Esophagus squamous epithelium (tissue), 4 donors: ENCODE measurements around the gene KANSL1.

Source experiments
- POLR2A ChIP-seq, 4 donors: fragments of 450-650 bp; IDR thresholded peaks; one replicate each; pipeline ENCODE4 v1.6.1; 2017; ENCODE audit warnings: antibody characterized with exemption in 4 of 4, mild to moderate bottlenecking in 4 of 4, moderate library complexity in 3 of 4
- TF ChIP-seq, protein P1 (sequence below), 6 experiments: fragments of 450-650 bp in 4 of 6; fragments of 200-600 bp in 2 of 6; sonication (generic) in 2 of 6; IDR thresholded peaks; one replicate each; pipeline ENCODE4 v1.5.1; 2016 to 2019; ENCODE audit warnings: antibody characterized with exemption in 6 of 6, mild to moderate bottlenecking in 4 of 6, moderate library complexity in 4 of 6

DNA sequence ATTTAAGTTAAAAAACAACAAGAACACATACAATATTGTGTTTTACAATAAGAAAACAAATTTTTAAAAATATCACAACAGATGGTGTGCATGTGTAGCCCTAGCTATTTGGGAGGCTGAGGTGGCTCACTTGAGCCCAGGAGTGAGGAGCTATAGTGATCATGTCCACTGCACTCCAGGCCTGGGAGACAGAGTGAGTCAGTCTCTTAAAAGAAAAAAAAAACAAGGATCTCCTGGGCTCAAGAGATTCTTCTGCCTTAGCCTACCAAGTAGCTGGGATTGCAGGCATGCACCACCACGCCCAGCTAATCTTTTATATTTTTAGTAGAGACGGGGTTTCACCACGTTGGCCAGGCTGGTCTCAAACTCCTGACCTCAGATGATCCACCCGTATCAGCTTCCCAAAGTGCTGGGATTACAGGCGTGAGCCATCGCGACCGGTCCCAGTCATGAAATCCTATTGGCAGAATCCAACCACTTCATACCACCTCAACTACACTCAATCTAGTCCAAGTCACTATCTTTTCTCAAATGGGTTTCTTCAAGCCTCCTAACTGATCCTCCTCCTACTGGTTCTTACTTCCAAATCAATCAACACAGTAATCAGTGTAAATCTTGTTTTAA is 139.2 kb downstream of the KANSL1 start:
- no peak for TF ChIP-seq POLR2A (IDR thresholded peaks at IDR 0.05)
- TF ChIP-seq, protein P1, sequence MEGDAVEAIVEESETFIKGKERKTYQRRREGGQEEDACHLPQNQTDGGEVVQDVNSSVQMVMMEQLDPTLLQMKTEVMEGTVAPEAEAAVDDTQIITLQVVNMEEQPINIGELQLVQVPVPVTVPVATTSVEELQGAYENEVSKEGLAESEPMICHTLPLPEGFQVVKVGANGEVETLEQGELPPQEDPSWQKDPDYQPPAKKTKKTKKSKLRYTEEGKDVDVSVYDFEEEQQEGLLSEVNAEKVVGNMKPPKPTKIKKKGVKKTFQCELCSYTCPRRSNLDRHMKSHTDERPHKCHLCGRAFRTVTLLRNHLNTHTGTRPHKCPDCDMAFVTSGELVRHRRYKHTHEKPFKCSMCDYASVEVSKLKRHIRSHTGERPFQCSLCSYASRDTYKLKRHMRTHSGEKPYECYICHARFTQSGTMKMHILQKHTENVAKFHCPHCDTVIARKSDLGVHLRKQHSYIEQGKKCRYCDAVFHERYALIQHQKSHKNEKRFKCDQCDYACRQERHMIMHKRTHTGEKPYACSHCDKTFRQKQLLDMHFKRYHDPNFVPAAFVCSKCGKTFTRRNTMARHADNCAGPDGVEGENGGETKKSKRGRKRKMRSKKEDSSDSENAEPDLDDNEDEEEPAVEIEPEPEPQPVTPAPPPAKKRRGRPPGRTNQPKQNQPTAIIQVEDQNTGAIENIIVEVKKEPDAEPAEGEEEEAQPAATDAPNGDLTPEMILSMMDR (IDR thresholded peaks at IDR 0.05) = no peak
